Spleen (tissue), 11 donors: ENCODE data around the gene SUPT20H. TPM values are rescaled to one million over a fixed set of nuclear protein-coding genes. Genes with fewer than 3 reads are reported as not detected.
A peak's percentile ranks its signal among the peaks of the same experiment; 100 is the strongest.

ENCODE experiments used
- DNase-seq: peaks from one replicate; pipeline ENCODE4 v3.0.0-alpha.2; 2020
- H3K27ac ChIP-seq, 8 donors: fragments of 200-600 bp; sonication (generic) in 7 of 8; 1 replicate in 4 of 8; 2 replicates in 4 of 8; pipeline versions ENCODE4 v1.5.0 to v1.8.0; 2016 to 2021; ENCODE audit warnings: inconsistent platforms in 4 of 8, mild to moderate bottlenecking in 4 of 8, moderate library complexity in 1 of 8
- H3K27me3 ChIP-seq, 7 donors: fragments of 200-600 bp; sonication (generic) in 6 of 7; replicated peaks in 1 of 7; 1 replicate in 4 of 7; 2 replicates in 3 of 7; pipeline versions ENCODE4 v1.5.0 to v1.8.0; 2016 to 2021; ENCODE audit warnings: inconsistent platforms in 3 of 7, mild to moderate bottlenecking in 1 of 7
- H3K36me3 ChIP-seq, 6 donors: fragments of 200-600 bp; sonication (generic) in 5 of 6; 1 replicate in 4 of 6; 2 replicates in 2 of 6; pipeline versions ENCODE4 v1.5.0 to v1.8.0; 2016 to 2021; ENCODE audit warnings: inconsistent platforms in 2 of 6
- H3K4me1 ChIP-seq, 6 donors: fragments of 200-600 bp; sonication (generic) in 5 of 6; 1 replicate in 3 of 6; 2 replicates in 3 of 6; pipeline versions ENCODE4 v1.5.0 to v1.8.0; 2016 to 2021; ENCODE audit warnings: inconsistent platforms in 3 of 6
- H3K4me3 ChIP-seq, 8 donors: fragments of 200-600 bp; sonication (generic) in 7 of 8; 1 replicate in 4 of 8; 2 replicates in 4 of 8; pipeline versions ENCODE4 v1.5.0 to v1.8.0; 2016 to 2021; ENCODE audit warnings: inconsistent platforms in 4 of 8, mild to moderate bottlenecking in 4 of 8, moderate library complexity in 2 of 8
- H3K9me3 ChIP-seq, 8 donors: fragments of 200-600 bp; sonication (generic) in 7 of 8; 1 replicate in 4 of 8; 2 replicates in 4 of 8; pipeline versions ENCODE4 v1.5.0 to v1.8.0; 2016 to 2021; ENCODE audit warnings: inconsistent platforms in 4 of 8
- POLR2A ChIP-seq, 3 donors: fragments of 450-650 bp; IDR thresholded peaks; one replicate each; pipeline ENCODE4 v1.5.1; 2017; ENCODE audit warnings: antibody characterized with exemption in 3 of 3, mild to moderate bottlenecking in 1 of 3
- POLR2AphosphoS5 ChIP-seq, 3 donors: sonication (generic); formaldehyde crosslinking; IDR thresholded peaks; one replicate each; pipeline ENCODE4 v1.5.1; 2017; ENCODE audit warnings: antibody characterized with exemption in 3 of 3
- WGBS, 5 donors: extraction: QIAGEN DNeasy Blood & Tissue Kit in 3 of 5; methylation state at CpG; one replicate each; pipeline versions ENCODE4 v1.1.5 to v1.1.7; 2013 to 2018; 5-methylcytosine and 5-hydroxymethylcytosine counted together
- intact Hi-C: fragments of 100-400 bp; cut with DNase I; formaldehyde crosslinking; loops from one replicate; pipeline ENCODE4 v1.15.0; 2023; ENCODE audit warnings: low total_unique reads
- polyA plus RNA-seq, 3 donors: library from polyadenylated mRNA; stranded (reverse); fragments of 200-250 nt; gene quantifications; one replicate each; pipeline ENCODE4 v1.2.1, GENCODE V29; 2013
- total RNA-seq, 7 donors: library from RNA; depleted of rRNA in 3 of 7; stranded (reverse); fragments of >200 nt in 3 of 7; fragmentation: NEBNext Ultra II Directional in 4 of 7; extraction: Animal tissue kit (Norgen Biotek cat#: 25700) in 4 of 7; gene quantifications; one replicate each; pipeline versions ENCODE4 v1.1.0 to v1.2.1, GENCODE V29; 2016 to 2021
- TF ChIP-seq, protein P1 (sequence below), 11 experiments: fragments of 200-600 bp in 7 of 11; fragments of 450-650 bp in 4 of 11; sonication (generic) in 4 of 11; IDR thresholded peaks in 8 of 11; conservative IDR thresholded peaks in 3 of 11; 1 replicate in 7 of 11; 2 replicates in 4 of 11; pipeline versions ENCODE4 v1.4.0 to v1.8.0; 2016 to 2021; ENCODE audit warnings: antibody characterized with exemption in 11 of 11, inconsistent platforms in 4 of 11, mild to moderate bottlenecking in 1 of 11
- donor health status: healthy with polysubstance abuse.
- donor health status: DM: no; HTN: no; CAD: no; lungs with moderate emphysema.
- donor health status: DM: no; HTN: no; CAD: no.
- donor health status: Bipolar disorder and iron deficiency.
- donor health status: healthy.
- donor health status: DM: no; HTN: no; CAD: no.
- donor health status: DM: yes; HTN: yes; CAD: no.

SUPT20H gene
- total and polyA plus RNA-seq, 10 donors = 22.0 to 95.3 (median 64.9) TPM

DNA sequence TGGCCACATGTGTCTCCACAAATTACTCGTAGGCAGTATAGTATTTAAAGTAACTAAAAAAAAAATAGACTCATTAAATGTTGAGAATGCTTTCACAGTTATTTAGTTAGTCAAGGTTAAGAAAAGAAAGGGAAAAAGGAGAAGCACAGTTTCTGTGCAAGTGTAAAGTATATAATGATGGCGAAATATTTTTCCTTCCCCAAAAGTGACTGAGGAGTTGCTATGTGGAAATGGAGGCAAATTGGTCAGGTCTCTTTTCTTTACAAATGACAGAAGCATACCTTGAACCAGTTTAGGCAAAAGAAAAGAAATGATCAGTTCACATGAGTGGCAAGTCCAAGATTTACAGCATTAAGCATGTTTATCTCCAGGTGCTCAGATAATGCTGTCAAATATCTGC is 28.0 kb upstream of the SUPT20H start:
- no peaks in the 10 kb centered on the region for H3K36me3 ChIP-seq
- intact Hi-C loops = no loop called here
- no peak for TF ChIP-seq POLR2A (IDR thresholded peaks at IDR 0.05)
- TF ChIP-seq, protein P1, sequence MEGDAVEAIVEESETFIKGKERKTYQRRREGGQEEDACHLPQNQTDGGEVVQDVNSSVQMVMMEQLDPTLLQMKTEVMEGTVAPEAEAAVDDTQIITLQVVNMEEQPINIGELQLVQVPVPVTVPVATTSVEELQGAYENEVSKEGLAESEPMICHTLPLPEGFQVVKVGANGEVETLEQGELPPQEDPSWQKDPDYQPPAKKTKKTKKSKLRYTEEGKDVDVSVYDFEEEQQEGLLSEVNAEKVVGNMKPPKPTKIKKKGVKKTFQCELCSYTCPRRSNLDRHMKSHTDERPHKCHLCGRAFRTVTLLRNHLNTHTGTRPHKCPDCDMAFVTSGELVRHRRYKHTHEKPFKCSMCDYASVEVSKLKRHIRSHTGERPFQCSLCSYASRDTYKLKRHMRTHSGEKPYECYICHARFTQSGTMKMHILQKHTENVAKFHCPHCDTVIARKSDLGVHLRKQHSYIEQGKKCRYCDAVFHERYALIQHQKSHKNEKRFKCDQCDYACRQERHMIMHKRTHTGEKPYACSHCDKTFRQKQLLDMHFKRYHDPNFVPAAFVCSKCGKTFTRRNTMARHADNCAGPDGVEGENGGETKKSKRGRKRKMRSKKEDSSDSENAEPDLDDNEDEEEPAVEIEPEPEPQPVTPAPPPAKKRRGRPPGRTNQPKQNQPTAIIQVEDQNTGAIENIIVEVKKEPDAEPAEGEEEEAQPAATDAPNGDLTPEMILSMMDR (IDR thresholded peaks at IDR 0.05 in 8 of 11, conservative IDR thresholded peaks at IDR 0.05 in 3 of 11) = no peak
- no peak for TF ChIP-seq POLR2AphosphoS5 (IDR thresholded peaks at IDR 0.05)
- no peaks in the 10 kb centered on the region for H3K27me3 ChIP-seq
- no peaks in the 10 kb centered on the region for H3K9me3 ChIP-seq
- H3K4me3 ChIP-seq = peak overlapping the region in 1 of 8 donors; percentile 21
- WGBS, 5 donors = 44 to 68% (median 55%) methylated on average over 2 of the region's 2 CpGs
- no peaks in the 10 kb centered on the region for H3K4me1 ChIP-seq
- peak overlapping the region in 7 of 8 donors; percentile 12 to 90 (median 72) for H3K27ac ChIP-seq
- DNase-seq = no peak

DNA sequence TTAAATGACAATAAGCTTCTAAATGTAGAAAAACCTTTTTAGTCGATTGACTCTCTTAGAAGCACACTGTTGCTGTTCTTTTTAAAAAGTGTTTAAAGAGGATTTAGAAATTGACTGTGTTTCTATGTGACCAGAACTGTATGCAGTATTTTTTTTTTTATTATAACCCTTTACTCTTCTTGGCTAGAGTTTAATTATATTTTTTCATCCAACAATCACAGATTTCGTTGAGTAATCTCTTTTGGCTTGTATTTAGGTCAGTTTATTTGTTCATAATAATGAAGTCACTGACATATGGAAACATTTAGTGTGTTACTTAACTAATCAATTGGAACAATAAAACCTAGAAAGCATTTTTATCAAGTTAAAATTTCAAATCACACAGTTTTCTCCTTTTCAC is 26.1 kb upstream of the SUPT20H start:
- intact Hi-C loops = no loop called here
- H3K9me3 ChIP-seq = no peaks in the 10 kb centered on the region
- no peak for TF ChIP-seq POLR2A (IDR thresholded peaks at IDR 0.05)
- no peak for TF ChIP-seq POLR2AphosphoS5 (IDR thresholded peaks at IDR 0.05)
- TF ChIP-seq, protein P1 (IDR thresholded peaks at IDR 0.05 in 8 of 11, conservative IDR thresholded peaks at IDR 0.05 in 3 of 11) = no peak
- H3K4me3 ChIP-seq = no peak overlapping the region
- H3K36me3 ChIP-seq = no peaks in the 10 kb centered on the region
- 64 to 75% (median 68%) methylated on average over 2 of the region's 2 CpGs for WGBS, 5 donors
- peaks cover 0 to 4% (median 0%) of the 10 kb centered on the region in 7 donors for H3K27me3 ChIP-seq
- H3K27ac ChIP-seq = no peak overlapping the region
- DNase-seq = no peak
- no peaks in the 10 kb centered on the region for H3K4me1 ChIP-seq

DNA sequence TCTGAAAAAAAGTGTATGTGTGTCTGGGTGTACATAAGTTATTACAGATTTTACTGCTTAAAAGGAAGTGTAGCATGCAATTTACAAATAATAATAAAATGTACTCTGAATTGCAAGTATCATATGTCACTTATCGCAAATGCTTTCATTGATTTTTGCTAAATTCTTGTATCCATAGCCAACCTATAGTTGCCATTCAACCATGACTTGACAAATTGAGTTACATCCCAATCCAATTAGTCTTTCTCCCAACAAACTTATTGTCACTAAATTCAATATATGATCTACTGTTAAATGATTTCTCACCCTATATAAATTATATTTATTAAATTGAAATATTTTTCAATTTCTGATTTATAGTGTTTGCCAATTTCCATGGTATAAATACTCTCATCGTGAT is 17.3 kb upstream of the SUPT20H start:
- Histone ChIP-seq H3K36me3 (no peaks in the 10 kb centered on the region), H3K27ac (no peak overlapping the region), H3K27me3 (peaks cover 0 to under 1% (median 0%) of the 10 kb centered on the region in 7 donors), H3K9me3 (no peaks in the 10 kb centered on the region), H3K4me3 (no peak overlapping the region), H3K4me1 (peaks cover 0 to 8% (median 0%) of the 10 kb centered on the region in 6 donors)
- TF ChIP-seq POLR2AphosphoS5 (IDR thresholded peaks at IDR 0.05) = no peak
- TF ChIP-seq POLR2A (IDR thresholded peaks at IDR 0.05) = no peak
- TF ChIP-seq, protein P1 (IDR thresholded peaks at IDR 0.05 in 8 of 11, conservative IDR thresholded peaks at IDR 0.05 in 3 of 11) = no peak
- 94 to 99% (median 97%) methylated on average over 2 of the region's 2 CpGs for WGBS, 5 donors
- no peak for DNase-seq
- intact Hi-C loops = no loop called here

GRCh38 chr13:37075164-37075563 is 15.7 kb upstream of the SUPT20H start:
- Histone ChIP-seq H3K36me3 (no peaks in the 10 kb centered on the region), H3K9me3 (no peaks in the 10 kb centered on the region), H3K27ac (peak overlapping the region in 2 of 8 donors; percentile 53 to 59), H3K27me3 (peaks cover 0 to 3% (median 0%) of the 10 kb centered on the region in 7 donors), H3K4me3 (no peak overlapping the region), H3K4me1 (peaks cover 0 to 8% (median 0%) of the 10 kb centered on the region in 6 donors)
- TF ChIP-seq, protein P1 (IDR thresholded peaks at IDR 0.05 in 8 of 11, conservative IDR thresholded peaks at IDR 0.05 in 3 of 11) = no peak
- no peak for TF ChIP-seq POLR2AphosphoS5 (IDR thresholded peaks at IDR 0.05)
- no peak for TF ChIP-seq POLR2A (IDR thresholded peaks at IDR 0.05)
- intact Hi-C loops = no loop called here
- DNase-seq = no peak
- 66 to 94% (median 90%) methylated on average over 2 of the region's 2 CpGs for WGBS, 5 donors
